ENCODE results near the gene ECM2.

GRCh38 chr9:92535940-92536850 lies at the start of gene ECM2:
- TF ChIP-seq, protein P1, sequence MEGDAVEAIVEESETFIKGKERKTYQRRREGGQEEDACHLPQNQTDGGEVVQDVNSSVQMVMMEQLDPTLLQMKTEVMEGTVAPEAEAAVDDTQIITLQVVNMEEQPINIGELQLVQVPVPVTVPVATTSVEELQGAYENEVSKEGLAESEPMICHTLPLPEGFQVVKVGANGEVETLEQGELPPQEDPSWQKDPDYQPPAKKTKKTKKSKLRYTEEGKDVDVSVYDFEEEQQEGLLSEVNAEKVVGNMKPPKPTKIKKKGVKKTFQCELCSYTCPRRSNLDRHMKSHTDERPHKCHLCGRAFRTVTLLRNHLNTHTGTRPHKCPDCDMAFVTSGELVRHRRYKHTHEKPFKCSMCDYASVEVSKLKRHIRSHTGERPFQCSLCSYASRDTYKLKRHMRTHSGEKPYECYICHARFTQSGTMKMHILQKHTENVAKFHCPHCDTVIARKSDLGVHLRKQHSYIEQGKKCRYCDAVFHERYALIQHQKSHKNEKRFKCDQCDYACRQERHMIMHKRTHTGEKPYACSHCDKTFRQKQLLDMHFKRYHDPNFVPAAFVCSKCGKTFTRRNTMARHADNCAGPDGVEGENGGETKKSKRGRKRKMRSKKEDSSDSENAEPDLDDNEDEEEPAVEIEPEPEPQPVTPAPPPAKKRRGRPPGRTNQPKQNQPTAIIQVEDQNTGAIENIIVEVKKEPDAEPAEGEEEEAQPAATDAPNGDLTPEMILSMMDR (IDR thresholded peaks at IDR 0.05; ENCODE audit: insufficient read depth, low read length, poor library complexity, severe bottlenecking): no peak
- TF ChIP-seq EZH2phosphoT487 (conservative IDR thresholded peaks at IDR 0.05; ENCODE audit: low read length): no peak

Measured in SU-DHL-6 (cell line).